ENCODE data around the gene PPP1R9A. TPM values are rescaled to one million over a fixed set of nuclear protein-coding genes. Genes with fewer than 3 reads are reported as not detected.

Gene PPP1R9A
- polyA plus RNA-seq, 1 donor from 2014 or later, result 52.8 TPM

GRCh38 chr7:95169678-95170077, 262.3 kb downstream of the PPP1R9A start:
- TF ChIP-seq SMC3 (conservative IDR thresholded peaks at IDR 0.05; ENCODE audit: poor library complexity), result no peak
- TF ChIP-seq TAF1 (IDR thresholded peaks at IDR 0.05; ENCODE audit: low read depth), result no peak
- no peak overlapping the region for H2AFZ ChIP-seq (ENCODE audit: low read depth, low read length)
- no peaks in the 10 kb centered on the region for H4K20me1 ChIP-seq (ENCODE audit: insufficient read depth)
- H3K79me2 ChIP-seq (replicated peaks; ENCODE audit: insufficient read depth, low read length), result no peaks in the 10 kb centered on the region
- no peak overlapping the region for H3K4me2 ChIP-seq (ENCODE audit: low read length)
- H3F3A ChIP-seq (ENCODE audit: insufficient read depth, low read length, poor library complexity, severe bottlenecking), result no peaks in the 10 kb centered on the region
- H3K9me2 ChIP-seq (ENCODE audit: insufficient read depth, low read length), result no peaks in the 10 kb centered on the region
- H3K4me3 ChIP-seq (ENCODE audit: low read length), result no peak overlapping the region
- no peaks in the 10 kb centered on the region for H3K9me3 ChIP-seq (ENCODE audit: low read length)
- no peak overlapping the region for H3K9ac ChIP-seq (ENCODE audit: low read length)
- H3K36me3 ChIP-seq (ENCODE audit: insufficient read depth, low read length), result no peaks in the 10 kb centered on the region
- H3K27me3 ChIP-seq (ENCODE audit: insufficient read depth, low read depth, low read length), result no peaks in the 10 kb centered on the region
- H3K27ac ChIP-seq (ENCODE audit: low read length), result no peak overlapping the region

- H3K79me2 ChIP-seq (replicated peaks; ENCODE audit: insufficient read depth, low read length), result no peaks in the 10 kb centered on the region
- no peaks in the 10 kb centered on the region for H3F3A ChIP-seq (ENCODE audit: insufficient read depth, low read length, poor library complexity, severe bottlenecking)
- no peaks in the 10 kb centered on the region for H4K20me1 ChIP-seq (ENCODE audit: insufficient read depth)
- no peak overlapping the region for H3K9ac ChIP-seq (ENCODE audit: low read length)
- H2AFZ ChIP-seq (ENCODE audit: low read depth, low read length), result no peak overlapping the region
- no peak overlapping the region for H3K27ac ChIP-seq (ENCODE audit: low read length)
- H3K27me3 ChIP-seq (ENCODE audit: insufficient read depth, low read depth, low read length), result no peaks in the 10 kb centered on the region
- H3K4me3 ChIP-seq (ENCODE audit: low read length), result no peak overlapping the region
- H3K9me3 ChIP-seq (ENCODE audit: low read length), result no peaks in the 10 kb centered on the region
- TF ChIP-seq RAD21 (conservative IDR thresholded peaks at IDR 0.05) (no peak), EZH2 (IDR thresholded peaks at IDR 0.05; ENCODE audit: borderline replicate concordance, insufficient read depth, low read length, poor library complexity, severe bottlenecking) (no peak), REST (IDR thresholded peaks at IDR 0.05; ENCODE audit: borderline replicate concordance) (no peak), SMC3 (conservative IDR thresholded peaks at IDR 0.05; ENCODE audit: poor library complexity) (no peak), POLR2AphosphoS5 (IDR thresholded peaks at IDR 0.05) (no peak), MXI1 (conservative IDR thresholded peaks at IDR 0.05; ENCODE audit: poor library complexity, severe bottlenecking) (no peak), CTCF (IDR thresholded peaks at IDR 0.05; ENCODE audit: poor library complexity, severe bottlenecking) (no peak), EP300 (conservative IDR thresholded peaks at IDR 0.05; ENCODE audit: poor library complexity, severe bottlenecking) (no peak), TAF1 (IDR thresholded peaks at IDR 0.05; ENCODE audit: low read depth) (no peak)
- H3K36me3 ChIP-seq (ENCODE audit: insufficient read depth, low read length), result no peaks in the 10 kb centered on the region
- no peak overlapping the region for H3K4me2 ChIP-seq (ENCODE audit: low read length)
- no peaks in the 10 kb centered on the region for H3K9me2 ChIP-seq (ENCODE audit: insufficient read depth, low read length)
Observed at GRCh38 chr7:95172420-95172819, 265.0 kb downstream of the PPP1R9A start.

GRCh38 chr7:95190515-95190914, 283.1 kb downstream of the PPP1R9A start:
- Histone ChIP-seq H3K27me3 (ENCODE audit: insufficient read depth, low read depth, low read length) (no peaks in the 10 kb centered on the region), H3K27ac (ENCODE audit: low read length) (no peak overlapping the region), H4K20me1 (ENCODE audit: insufficient read depth) (no peaks in the 10 kb centered on the region), H3K9me2 (ENCODE audit: insufficient read depth, low read length) (no peaks in the 10 kb centered on the region), H3K79me2 (replicated peaks; ENCODE audit: insufficient read depth, low read length) (no peaks in the 10 kb centered on the region), H3K9me3 (ENCODE audit: low read length) (no peaks in the 10 kb centered on the region), H3K4me2 (ENCODE audit: low read length) (no peak overlapping the region), H3K4me3 (ENCODE audit: low read length) (no peak overlapping the region), H3F3A (ENCODE audit: insufficient read depth, low read length, poor library complexity, severe bottlenecking) (no peaks in the 10 kb centered on the region), H3K9ac (ENCODE audit: low read length) (no peak overlapping the region), H2AFZ (ENCODE audit: low read depth, low read length) (no peak overlapping the region), H3K36me3 (ENCODE audit: insufficient read depth, low read length) (no peaks in the 10 kb centered on the region)
- no peak for TF ChIP-seq SMC3 (conservative IDR thresholded peaks at IDR 0.05; ENCODE audit: poor library complexity)
- no peak for TF ChIP-seq RAD21 (conservative IDR thresholded peaks at IDR 0.05)
- TF ChIP-seq REST (IDR thresholded peaks at IDR 0.05; ENCODE audit: borderline replicate concordance), result no peak
- TF ChIP-seq CTCF (IDR thresholded peaks at IDR 0.05; ENCODE audit: poor library complexity, severe bottlenecking), result no peak
- TF ChIP-seq EZH2 (IDR thresholded peaks at IDR 0.05; ENCODE audit: borderline replicate concordance, insufficient read depth, low read length, poor library complexity, severe bottlenecking), result no peak
- no peak for TF ChIP-seq MXI1 (conservative IDR thresholded peaks at IDR 0.05; ENCODE audit: poor library complexity, severe bottlenecking)

Measured in neural cell (in vitro differentiated cells).